Measurements from ENCODE around the gene ERAL1. TPM values are rescaled to one million over a fixed set of nuclear protein-coding genes. Genes with fewer than 3 reads are reported as not detected.

ERAL1 gene
- total RNA-seq, 2 experiments from 2014 or later: 30.8 to 58.0 TPM

DNA sequence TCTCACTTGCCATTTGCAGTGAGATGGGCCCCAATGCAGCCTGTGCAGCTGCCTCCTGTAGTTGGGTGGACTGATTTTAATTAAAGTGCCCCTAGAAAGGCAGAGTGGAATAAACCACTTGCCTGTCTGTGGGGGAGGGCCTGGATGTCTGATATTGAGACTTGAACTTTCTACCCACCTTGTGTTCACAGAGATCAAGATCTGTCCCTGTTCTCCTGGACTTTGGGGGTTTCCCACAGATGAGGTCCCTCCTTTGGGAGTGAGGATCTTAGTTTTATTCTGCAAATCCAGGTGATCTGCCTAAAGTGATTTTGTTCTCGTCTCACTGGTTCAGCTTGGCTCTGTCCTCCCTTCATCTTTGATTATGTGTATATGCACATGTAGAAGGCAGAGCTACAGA, 55.7 kb downstream of the ERAL1 start:
- Histone ChIP-seq H3K9me3 (ENCODE audit: low read length) (no peaks in the 10 kb centered on the region), H3K4me2 (ENCODE audit: low read length) (no peak overlapping the region), H3K4me1 (ENCODE audit: insufficient read depth, low read length, poor library complexity, severe bottlenecking) (no peaks in the 10 kb centered on the region), H2AFZ (ENCODE audit: low read length) (no peak overlapping the region), H3K4me3 (ENCODE audit: low read depth, low read length, poor library complexity, severe bottlenecking) (no peak overlapping the region), H3K79me2 (ENCODE audit: insufficient read depth, low read depth, low read length) (no peaks in the 10 kb centered on the region), H3K36me3 (ENCODE audit: insufficient read depth, low read length) (peaks cover 98% of the 10 kb centered on the region), H3K9me2 (ENCODE audit: insufficient read depth, low read length) (no peaks in the 10 kb centered on the region), H4K20me1 (ENCODE audit: insufficient read depth, low read length) (no peaks in the 10 kb centered on the region), H3K27ac (ENCODE audit: low read depth, low read length, poor library complexity, severe bottlenecking) (no peak overlapping the region)
- no TSS peak for BruUV-seq (replicated peaks)
- ChIA-PET POLR2A (interaction anchor here (0.6 to 0.9 kb wide), 4 partner anchors 19 to 53 kb away, joined by 3 to 4 read pairs (median 4); no protein-coding TSS in a partner anchor), CTCF (ENCODE audit: unreplicated experiment) (interaction anchor here (0.6 kb wide), 1 partner anchor 22 kb away, joined by 3 read pairs; no protein-coding TSS in a partner anchor)
- DNase-seq (ENCODE audit: low spot score): no peak
- TF ChIP-seq, protein P1, sequence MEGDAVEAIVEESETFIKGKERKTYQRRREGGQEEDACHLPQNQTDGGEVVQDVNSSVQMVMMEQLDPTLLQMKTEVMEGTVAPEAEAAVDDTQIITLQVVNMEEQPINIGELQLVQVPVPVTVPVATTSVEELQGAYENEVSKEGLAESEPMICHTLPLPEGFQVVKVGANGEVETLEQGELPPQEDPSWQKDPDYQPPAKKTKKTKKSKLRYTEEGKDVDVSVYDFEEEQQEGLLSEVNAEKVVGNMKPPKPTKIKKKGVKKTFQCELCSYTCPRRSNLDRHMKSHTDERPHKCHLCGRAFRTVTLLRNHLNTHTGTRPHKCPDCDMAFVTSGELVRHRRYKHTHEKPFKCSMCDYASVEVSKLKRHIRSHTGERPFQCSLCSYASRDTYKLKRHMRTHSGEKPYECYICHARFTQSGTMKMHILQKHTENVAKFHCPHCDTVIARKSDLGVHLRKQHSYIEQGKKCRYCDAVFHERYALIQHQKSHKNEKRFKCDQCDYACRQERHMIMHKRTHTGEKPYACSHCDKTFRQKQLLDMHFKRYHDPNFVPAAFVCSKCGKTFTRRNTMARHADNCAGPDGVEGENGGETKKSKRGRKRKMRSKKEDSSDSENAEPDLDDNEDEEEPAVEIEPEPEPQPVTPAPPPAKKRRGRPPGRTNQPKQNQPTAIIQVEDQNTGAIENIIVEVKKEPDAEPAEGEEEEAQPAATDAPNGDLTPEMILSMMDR (conservative IDR thresholded peaks at IDR 0.05; ENCODE audit: low read length): no peak
- no peak for TF ChIP-seq EZH2phosphoT487 (IDR thresholded peaks at IDR 0.05; ENCODE audit: borderline replicate concordance, low read depth, low read length)
- intact Hi-C loops (cut with micrococcal nuclease; ENCODE audit: unreplicated experiment): no loop called here

Small RNA genes within 50 kb of the gene (microRNA-seq; reads per million reads assigned to microRNA genes)
- not detected for gene MIR451B (ENCODE audit: borderline replicate concordance)

Small RNA genes within 50 kb of the gene (small RNA-seq; reads per million reads assigned to genes)
- gene RF00019: not detected

Other genes with a start within 250 kb of the ERAL1 start
- 24.7 and 30.4 TPM in 2 replicates for gene RSKR, start 240.8 kb upstream of the ERAL1 start, total RNA-seq (2014; rRNA removed; shearing (Covaris generic))
- gene RSKR, start 240.8 kb upstream of the ERAL1 start, total RNA-seq (2022): 59.6 and 66.2 TPM in 2 replicates
- 147 and 151 TPM in 2 replicates for gene BLTP2, start 209.9 kb upstream of the ERAL1 start, total RNA-seq (2014; rRNA removed; shearing (Covaris generic))
- 177 and 185 TPM in 2 replicates for gene BLTP2, start 209.9 kb upstream of the ERAL1 start, total RNA-seq (2022)
- 31.2 and 31.8 TPM in 2 replicates for gene SDF2, start 193.1 kb upstream of the ERAL1 start, total RNA-seq (2014; rRNA removed; shearing (Covaris generic))
- 32.9 and 38.6 TPM in 2 replicates for gene SDF2, start 193.1 kb upstream of the ERAL1 start, total RNA-seq (2022)
- gene SUPT6H, start 192.8 kb upstream of the ERAL1 start, total RNA-seq (2014; rRNA removed; shearing (Covaris generic)): 32.1 and 33.7 TPM in 2 replicates
- 70.4 and 76.5 TPM in 2 replicates for gene SUPT6H, start 192.8 kb upstream of the ERAL1 start, total RNA-seq (2022)
- 4.5 and 11.3 TPM in 2 replicates for gene PROCA1, start 143.1 kb upstream of the ERAL1 start, total RNA-seq (2014; rRNA removed; shearing (Covaris generic))
- gene PROCA1, start 143.1 kb upstream of the ERAL1 start, total RNA-seq (2022): 4.6 and 5.9 TPM in 2 replicates
- gene RAB34, start 137.1 kb upstream of the ERAL1 start, total RNA-seq (2014; rRNA removed; shearing (Covaris generic)): 0.22 TPM in 1 of 2 replicates, not detected in the other
- 0.46 and 0.99 TPM in 2 replicates for gene RAB34, start 137.1 kb upstream of the ERAL1 start, total RNA-seq (2022)
- 930 and 1,152 TPM in 2 replicates for gene RPL23A, start 135.0 kb upstream of the ERAL1 start, total RNA-seq (2014; rRNA removed; shearing (Covaris generic))
- gene RPL23A, start 135.0 kb upstream of the ERAL1 start, total RNA-seq (2022): 2,557 and 2,633 TPM in 2 replicates
- 0.28 and 1.6 TPM in 2 replicates for gene TLCD1, start 128.8 kb upstream of the ERAL1 start, total RNA-seq (2014; rRNA removed; shearing (Covaris generic))
- 2.5 and 3.4 TPM in 2 replicates for gene TLCD1, start 128.8 kb upstream of the ERAL1 start, total RNA-seq (2022)
- gene NEK8, start 126.2 kb upstream of the ERAL1 start, total RNA-seq (2014; rRNA removed; shearing (Covaris generic)): 12.2 and 17.0 TPM in 2 replicates
- 14.0 and 15.1 TPM in 2 replicates for gene NEK8, start 126.2 kb upstream of the ERAL1 start, total RNA-seq (2022)
- 73.6 and 105 TPM in 2 replicates for gene TRAF4, start 111.0 kb upstream of the ERAL1 start, total RNA-seq (2014; rRNA removed; shearing (Covaris generic))
- 116 and 123 TPM in 2 replicates for gene TRAF4, start 111.0 kb upstream of the ERAL1 start, total RNA-seq (2022)
- 4.0 and 4.6 TPM in 2 replicates for gene FAM222B, start 12.2 kb upstream of the ERAL1 start, total RNA-seq (2014; rRNA removed; shearing (Covaris generic))
- 15.2 and 19.7 TPM in 2 replicates for gene FAM222B, start 12.2 kb upstream of the ERAL1 start, total RNA-seq (2022)
- gene FLOT2, start 42.7 kb downstream of the ERAL1 start, total RNA-seq (2014; rRNA removed; shearing (Covaris generic)): 43.5 and 46.5 TPM in 2 replicates
- gene FLOT2, start 42.7 kb downstream of the ERAL1 start, total RNA-seq (2022): 110 and 122 TPM in 2 replicates
- 27.1 and 28.4 TPM in 2 replicates for gene DHRS13, start 48.1 kb downstream of the ERAL1 start, total RNA-seq (2014; rRNA removed; shearing (Covaris generic))
- gene DHRS13, start 48.1 kb downstream of the ERAL1 start, total RNA-seq (2022): 27.2 and 29.2 TPM in 2 replicates
- gene PHF12, start 96.5 kb downstream of the ERAL1 start, total RNA-seq (2014; rRNA removed; shearing (Covaris generic)): 40.6 and 43.2 TPM in 2 replicates
- 62.5 and 66.7 TPM in 2 replicates for gene PHF12, start 96.5 kb downstream of the ERAL1 start, total RNA-seq (2022)
- gene SEZ6, start 151.0 kb downstream of the ERAL1 start, total RNA-seq (2014; rRNA removed; shearing (Covaris generic)): not detected in 2 replicates
- gene SEZ6, start 151.0 kb downstream of the ERAL1 start, total RNA-seq (2022): 0.53 TPM in 1 of 2 replicates, not detected in the other
- 1.3 and 3.8 TPM in 2 replicates for gene PIPOX, start 188.1 kb downstream of the ERAL1 start, total RNA-seq (2014; rRNA removed; shearing (Covaris generic))
- gene PIPOX, start 188.1 kb downstream of the ERAL1 start, total RNA-seq (2022): 4.0 and 4.1 TPM in 2 replicates

Measured in OCI-LY7 (cell line).